IMR-90 (cell line): ENCODE data around the gene DNASE1L1. TPM values are rescaled to one million over a fixed set of nuclear protein-coding genes. Genes with fewer than 3 reads are reported as not detected.

Experiments
- ATAC-seq: fragments of 200-7000 bp; cut with Tn5 transposase; 2 replicates; pipeline ENCODE4 v1.9.1; 2020; ENCODE audit warnings: low read depth, mild to moderate bottlenecking, moderate library complexity
- BruUV-seq: library from RNA; stranded (reverse); fragments of 400-500 nt; replicated peaks from 2 replicates; lab custom pipeline; 2021; lab: Mats Ljungman, UMichigan
- CTCF ChIA-PET: fragments of 300-600 bp; formaldehyde crosslinking; extraction: SDS; loops from one replicate; lab custom pipeline; 2021; ENCODE audit warnings: antibody characterized with exemption; lab: Yijun Ruan, JAX
- POLR2A ChIA-PET: fragments of 300-600 bp; sonication (Branson Sonifier 250); formaldehyde crosslinking; loops from one replicate; lab custom pipeline; 2022; ENCODE audit warnings: antibody characterized with exemption; ENCODE audit not compliant: unreplicated experiment; lab: Charles Lee
- DNase-seq: peaks from one replicate; pipeline ENCODE4 v3.0.0; 2013
- H2AFZ ChIP-seq: replicated peaks from 2 replicates; pipeline ENCODE3; 2013; ENCODE audit warnings: low read length, mild to moderate bottlenecking; ENCODE audit not compliant: poor library complexity
- H2AK5ac ChIP-seq: 2 replicates; pipeline ENCODE4 v1.6.1; 2013; ENCODE audit warnings: low read depth, low read length, inconsistent platforms
- H2AK9ac ChIP-seq: replicated peaks from 2 replicates; pipeline ENCODE3; 2013; ENCODE audit warnings: mild to moderate bottlenecking, low read depth, low read length, moderate library complexity; ENCODE audit not compliant: poor library complexity
- H2BK120ac ChIP-seq: 2 replicates; pipeline ENCODE4 v1.6.1; 2013; ENCODE audit warnings: low read depth, low read length, inconsistent platforms
- H2BK15ac ChIP-seq: 3 replicates; pipeline ENCODE4 v1.6.1; 2013; ENCODE audit warnings: low read depth, low read length, inconsistent platforms
- H2BK20ac ChIP-seq: 2 replicates; pipeline ENCODE4 v1.6.1; 2013; ENCODE audit warnings: low read depth, mild to moderate bottlenecking, inconsistent platforms, low read length, moderate library complexity
- H2BK5ac ChIP-seq: 2 replicates; pipeline ENCODE4 v1.6.1; 2013; ENCODE audit warnings: mild to moderate bottlenecking, low read depth, low read length, inconsistent platforms; ENCODE audit not compliant: poor library complexity, severe bottlenecking
- H3K14ac ChIP-seq: replicated peaks from 2 replicates; pipeline ENCODE4 v1.6.1; 2013; ENCODE audit warnings: low read depth, low read length, inconsistent platforms
- H3K18ac ChIP-seq: 2 replicates; pipeline ENCODE4 v1.6.1; 2013; ENCODE audit warnings: low read depth, low read length, control low read depth
- H3K23ac ChIP-seq: 2 replicates; pipeline ENCODE4 v1.6.1; 2013; ENCODE audit warnings: low read depth, low read length, inconsistent platforms
- H3K27ac ChIP-seq: 2 replicates; pipeline ENCODE4 v1.5.1; 2013; ENCODE audit warnings: mild to moderate bottlenecking, control low read depth, low read length; ENCODE audit not compliant: insufficient read depth
- H3K27me3 ChIP-seq: 2 replicates; pipeline ENCODE4 v1.6.1; 2013; ENCODE audit warnings: low read length; ENCODE audit not compliant: control insufficient read depth, insufficient read depth
- H3K36me3 ChIP-seq: 2 replicates; pipeline ENCODE4 v1.6.1; 2013; ENCODE audit warnings: low read length, mixed read lengths; ENCODE audit not compliant: control insufficient read depth, insufficient read depth
- H3K4ac ChIP-seq: 2 replicates; pipeline ENCODE4 v1.6.1; 2013; ENCODE audit warnings: low read depth, low read length, inconsistent platforms
- H3K4me1 ChIP-seq: 2 replicates; pipeline ENCODE4 v1.6.1; 2013; ENCODE audit warnings: low read length, mixed read lengths; ENCODE audit not compliant: control insufficient read depth, insufficient read depth
- H3K4me2 ChIP-seq: 2 replicates; pipeline ENCODE4 v1.6.1; 2013; ENCODE audit warnings: low read depth, mild to moderate bottlenecking, control low read depth, low read length, moderate library complexity
- H3K4me3 ChIP-seq: 2 replicates; pipeline ENCODE4 v1.5.1; 2013; ENCODE audit warnings: low read depth, mild to moderate bottlenecking, control low read depth, low read length, moderate library complexity; ENCODE audit not compliant: insufficient read depth
- H3K56ac ChIP-seq: 2 replicates; pipeline ENCODE4 v1.6.1; 2013; ENCODE audit warnings: low read length, inconsistent platforms; ENCODE audit not compliant: insufficient read depth; ENCODE audit errors: extremely low read depth
- H3K79me1 ChIP-seq, 2 experiments: 2 replicates each; pipeline ENCODE4 v1.6.1; 2013; ENCODE audit warnings: low read length in 2 of 2, inconsistent platforms in 1 of 2, low read depth in 1 of 2
- H3K9ac ChIP-seq: 2 replicates; pipeline ENCODE4 v1.6.1; 2013; ENCODE audit warnings: low read depth, low read length, control low read depth
- H3K9me1 ChIP-seq: 2 replicates; pipeline ENCODE4 v1.6.1; 2013; ENCODE audit warnings: low read length, inconsistent platforms; ENCODE audit not compliant: insufficient read depth
- H3K9me3 ChIP-seq: 2 replicates; pipeline ENCODE4 v1.6.1; 2013; ENCODE audit warnings: low read length; ENCODE audit not compliant: control insufficient read depth, insufficient read depth
- H4K20me1 ChIP-seq: 2 replicates; pipeline ENCODE4 v1.6.1; 2013; ENCODE audit warnings: low read length, inconsistent platforms; ENCODE audit not compliant: insufficient read depth
- H4K5ac ChIP-seq: 2 replicates; pipeline ENCODE4 v1.6.1; 2013; ENCODE audit warnings: mild to moderate bottlenecking, low read depth, low read length, control low read depth
- H4K8ac ChIP-seq, 2 experiments: 2 replicates each; pipeline ENCODE4 v1.6.1; 2013; ENCODE audit warnings: low read depth in 2 of 2, low read length in 2 of 2, control low read depth in 1 of 2, inconsistent platforms in 1 of 2
- H4K91ac ChIP-seq: 2 replicates; pipeline ENCODE4 v1.6.1; 2013; ENCODE audit warnings: low read depth, low read length, inconsistent platforms; ENCODE audit not compliant: insufficient read depth
- CEBPB ChIP-seq: IDR thresholded peaks from 2 replicates; pipeline ENCODE4 v1.6.1; 2012; ENCODE audit warnings: low read depth, low read length, improper control_type of control experiment
- CHD1 ChIP-seq: IDR thresholded peaks from 2 replicates; pipeline ENCODE4 v1.6.1; 2012; ENCODE audit warnings: low read depth, low read length, improper control_type of control experiment
- FOS ChIP-seq: fragments of 150-350 bp; IDR thresholded peaks from 2 replicates; pipeline ENCODE4 v1.6.1; 2016; ENCODE audit warnings: low read depth, low read length
- MAFK ChIP-seq: IDR thresholded peaks from 2 replicates; pipeline ENCODE4 v1.6.1; 2012; ENCODE audit warnings: low read depth, low read length, improper control_type of control experiment
- MAZ ChIP-seq: IDR thresholded peaks from 2 replicates; pipeline ENCODE4 v1.6.1; 2012; ENCODE audit warnings: low read depth, mild to moderate bottlenecking, low read length, improper control_type of control experiment, moderate library complexity, borderline replicate concordance
- MXI1 ChIP-seq: IDR thresholded peaks from 2 replicates; pipeline ENCODE4 v1.6.1; 2012; ENCODE audit warnings: low read depth, mild to moderate bottlenecking, low read length, moderate library complexity, borderline replicate concordance
- NFE2L2 ChIP-seq: fragments of 150-350 bp; IDR thresholded peaks from 2 replicates; pipeline ENCODE4 v1.6.1; 2016; ENCODE audit warnings: low read depth, mild to moderate bottlenecking, low read length
- POLR2A ChIP-seq: IDR thresholded peaks from 2 replicates; pipeline ENCODE4 v1.6.1; 2012; ENCODE audit warnings: mild to moderate bottlenecking, low read depth, low read length
- RAD21 ChIP-seq: IDR thresholded peaks from 2 replicates; pipeline ENCODE4 v1.6.1; 2012; ENCODE audit warnings: low read length, improper control_type of control experiment
- RCOR1 ChIP-seq: IDR thresholded peaks from 2 replicates; pipeline ENCODE4 v1.6.1; 2012; ENCODE audit warnings: mild to moderate bottlenecking, low read length, improper control_type of control experiment; ENCODE audit not compliant: insufficient replicate concordance
- RFX5 ChIP-seq: IDR thresholded peaks from 2 replicates; pipeline ENCODE4 v1.8.0; 2012; ENCODE audit warnings: low read depth, mild to moderate bottlenecking, low read length, moderate library complexity
- SMC3 ChIP-seq: fragments of 150-350 bp; IDR thresholded peaks from 2 replicates; pipeline ENCODE4 v1.6.1; 2016; ENCODE audit warnings: low read depth, mild to moderate bottlenecking, antibody characterized with exemption, low read length, moderate library complexity
- WGBS, 2 experiments: methylation state at CpG; one replicate each; pipeline versions ENCODE4 v1.1.5 to v1.1.7; 2013; ENCODE audit warnings: missing lambda C conversion rate in 2 of 2; ENCODE audit not compliant: insufficient read length in 1 of 2; ENCODE audit errors: extremely low coverage in 2 of 2; 5-methylcytosine and 5-hydroxymethylcytosine counted together
- dilution Hi-C: fragments of 300-500 bp; cut with HindIII; formaldehyde crosslinking; loops from one replicate; pipeline ENCODE4 v1.14.3; 2018; ENCODE audit warnings: low sequenced_read_pairs; ENCODE audit not compliant: unreplicated experiment
- in situ Hi-C: fragments of 300-500 bp; cut with MboI; formaldehyde crosslinking; loops from 3 replicates; pipeline ENCODE4 v1.14.3; 2019; ENCODE audit warnings: low sequenced_read_pairs, inconsistent platforms, mixed read lengths
- intact Hi-C: fragments of 100-400 bp; cut with micrococcal nuclease; formaldehyde crosslinking; loops from 2 replicates; pipeline ENCODE4 v1.10.0; 2022
- polyA plus RNA-seq, 3 experiments: library from polyadenylated mRNA; depleted of rRNA; stranded (reverse); fragments of >200 nt; gene quantifications; 2 replicates each; pipeline ENCODE4 v1.2.3, GENCODE V29; 2012; ENCODE audit warnings: low replicate concordance in 1 of 3
- total RNA-seq: library from RNA; depleted of rRNA; stranded (reverse); fragments of >200 nt; gene quantifications from 2 replicates; pipeline ENCODE4 v1.2.3, GENCODE V29; 2012
- TF ChIP-seq, protein P1 (sequence below): fragments of 150-350 bp; IDR thresholded peaks from 2 replicates; pipeline ENCODE4 v1.6.1; 2016; ENCODE audit warnings: low read depth, mild to moderate bottlenecking, low read length, moderate library complexity, borderline replicate concordance
- TF ChIP-seq, protein P2 (sequence below): conservative IDR thresholded peaks from 2 replicates; pipeline ENCODE4 v1.5.1; 2012; ENCODE audit warnings: mild to moderate bottlenecking, low read depth, low read length, improper control_type of control experiment

The DNASE1L1 gene
- total and polyA plus RNA-seq, 2 of the 4 experiments (the other 2 are of a cell fraction): 51.4 to 55.5 TPM

DNA sequence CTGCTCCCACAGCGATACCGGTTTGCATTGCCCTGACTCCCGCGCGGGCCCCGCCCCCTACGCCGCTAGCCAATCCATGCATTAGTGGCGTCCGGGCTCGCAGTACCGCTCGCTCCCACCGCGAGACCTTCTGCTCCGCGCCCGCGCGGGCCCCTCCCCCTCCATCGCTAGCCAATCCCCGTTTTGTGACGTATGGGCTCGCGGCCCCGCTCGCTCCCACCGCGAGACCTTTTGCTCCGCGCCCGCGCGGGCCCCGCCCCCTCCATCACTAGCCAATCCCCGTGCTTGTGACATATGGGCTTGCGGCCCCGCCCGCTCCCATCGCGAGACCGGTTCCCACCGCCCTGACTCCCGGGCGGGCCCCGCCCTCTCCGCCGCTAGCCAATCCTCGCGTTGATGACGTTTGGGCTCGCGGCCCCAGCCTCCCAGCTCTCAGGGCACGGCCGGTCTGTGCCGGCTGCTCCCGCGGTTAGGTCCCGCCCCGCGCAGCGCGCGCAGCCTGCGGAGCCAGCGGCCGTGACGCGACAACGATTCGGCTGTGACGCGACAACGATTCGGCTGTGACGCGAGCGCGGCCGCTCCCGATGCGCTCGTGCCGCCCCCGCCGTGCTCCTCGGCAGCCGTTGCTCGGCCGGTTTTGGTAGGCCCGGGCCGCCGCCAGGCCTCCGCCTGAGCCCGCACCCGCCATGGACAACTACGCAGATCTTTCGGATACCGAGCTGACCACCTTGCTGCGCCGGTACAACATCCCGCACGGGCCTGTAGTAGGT lies 30.1 kb downstream of the DNASE1L1 start, which contains the start of gene EMD:
Gene EMD (plus strand): TSS at position 497 of the 770 bp plus-strand sequence. CDS start 190 bp downstream, at position 687.
- intact Hi-C loops (no loop called here), dilution Hi-C loops (no loop called here), in situ Hi-C loops (no loop called here)
- Histone ChIP-seq H4K91ac (peak within 1 kb of the TSS; percentile 42), H3K18ac (peak within 1 kb of the TSS; percentile 34; the same call in 1 of the 2 replicates), H3K4me1 (peaks cover 13% of the 10 kb centered on the region), H3K9me1 (0 out of 2 replicates have a peak, but pooled peaks cover 5% of the 10 kb centered on the region), H3K56ac (peak within 1 kb of the TSS; percentile 52), H2AK9ac (peak within 1 kb of the TSS; percentile 97), H3K23ac (peak within 1 kb of the TSS; percentile 91), H2BK15ac (no peak within 1 kb of the TSS), H2BK20ac (no peak within 1 kb of the TSS), H4K8ac (peak within 1 kb of the TSS; percentile 66 to 76), H2BK5ac (peak within 1 kb of the TSS; percentile 86), H4K5ac (0 out of 2 replicates have a peak within 1 kb of the TSS, but pooled peaks have one; percentile 30), H3K36me3 (peaks cover 11% of the 10 kb centered on the region; the same call in 1 of the 2 replicates), H3K14ac (peak within 1 kb of the TSS; percentile 79), H3K79me1 (peaks cover 0 to 31% of the 10 kb centered on the region in 2 experiments; a peak in 3 of 4 replicates), H3K9me3 (no peaks in the 10 kb centered on the region), H2AFZ (peak within 1 kb of the TSS; percentile 79), H3K4me2 (peak within 1 kb of the TSS; percentile 89), H3K27me3 (no peaks in the 10 kb centered on the region), H3K4ac (peak within 1 kb of the TSS; percentile 86), H3K4me3 (peak within 1 kb of the TSS; percentile 96), H4K20me1 (peaks cover 17% of the 10 kb centered on the region), H2BK120ac (no peak within 1 kb of the TSS), H3K27ac (peak within 1 kb of the TSS; percentile 94), H3K9ac (peak within 1 kb of the TSS; percentile 94), H2AK5ac (peak within 1 kb of the TSS; percentile 49)
- CTCF ChIA-PET: no interaction called here
- DNase-seq (peak; percentile 96), ATAC-seq (peak; percentile 78)
- POLR2A ChIA-PET: interaction anchor here (0.5 to 0.8 kb wide), 6 partner anchors 8 to 786 kb away, joined by 3 to 7 read pairs (median 3); no protein-coding TSS in a partner anchor
- WGBS, 2 experiments: 38% methylated on average over 89 of the region's 103 CpGs; no CpG with 5 or more reads in 1 of the 2 experiments
- BruUV-seq: no TSS peak
- TF ChIP-seq MAZ (peak; percentile 75; the same call in 1 of the 2 replicates), NFE2L2 (no peak), RAD21 (no peak), POLR2A (peak; percentile 88), RFX5 (no peak), SMC3 (no peak), MAFK (no peak), MXI1 (no peak), CEBPB (no peak), FOS (no peak), CHD1 (0 out of 2 replicates have a peak, but pooled peaks have one; percentile 61), RCOR1 (no peak)
- TF ChIP-seq, protein P1, sequence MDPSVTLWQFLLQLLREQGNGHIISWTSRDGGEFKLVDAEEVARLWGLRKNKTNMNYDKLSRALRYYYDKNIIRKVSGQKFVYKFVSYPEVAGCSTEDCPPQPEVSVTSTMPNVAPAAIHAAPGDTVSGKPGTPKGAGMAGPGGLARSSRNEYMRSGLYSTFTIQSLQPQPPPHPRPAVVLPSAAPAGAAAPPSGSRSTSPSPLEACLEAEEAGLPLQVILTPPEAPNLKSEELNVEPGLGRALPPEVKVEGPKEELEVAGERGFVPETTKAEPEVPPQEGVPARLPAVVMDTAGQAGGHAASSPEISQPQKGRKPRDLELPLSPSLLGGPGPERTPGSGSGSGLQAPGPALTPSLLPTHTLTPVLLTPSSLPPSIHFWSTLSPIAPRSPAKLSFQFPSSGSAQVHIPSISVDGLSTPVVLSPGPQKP: no peak
- TF ChIP-seq, protein P2, sequence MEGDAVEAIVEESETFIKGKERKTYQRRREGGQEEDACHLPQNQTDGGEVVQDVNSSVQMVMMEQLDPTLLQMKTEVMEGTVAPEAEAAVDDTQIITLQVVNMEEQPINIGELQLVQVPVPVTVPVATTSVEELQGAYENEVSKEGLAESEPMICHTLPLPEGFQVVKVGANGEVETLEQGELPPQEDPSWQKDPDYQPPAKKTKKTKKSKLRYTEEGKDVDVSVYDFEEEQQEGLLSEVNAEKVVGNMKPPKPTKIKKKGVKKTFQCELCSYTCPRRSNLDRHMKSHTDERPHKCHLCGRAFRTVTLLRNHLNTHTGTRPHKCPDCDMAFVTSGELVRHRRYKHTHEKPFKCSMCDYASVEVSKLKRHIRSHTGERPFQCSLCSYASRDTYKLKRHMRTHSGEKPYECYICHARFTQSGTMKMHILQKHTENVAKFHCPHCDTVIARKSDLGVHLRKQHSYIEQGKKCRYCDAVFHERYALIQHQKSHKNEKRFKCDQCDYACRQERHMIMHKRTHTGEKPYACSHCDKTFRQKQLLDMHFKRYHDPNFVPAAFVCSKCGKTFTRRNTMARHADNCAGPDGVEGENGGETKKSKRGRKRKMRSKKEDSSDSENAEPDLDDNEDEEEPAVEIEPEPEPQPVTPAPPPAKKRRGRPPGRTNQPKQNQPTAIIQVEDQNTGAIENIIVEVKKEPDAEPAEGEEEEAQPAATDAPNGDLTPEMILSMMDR: no peak
